Measurements from ENCODE around the gene CHID1. TPM values are rescaled to one million over a fixed set of nuclear protein-coding genes. Genes with fewer than 3 reads are reported as not detected.

The CHID1 gene
- total and polyA plus RNA-seq, 4 donors: 41.7 to 92.2 (median 48.8) TPM

DNA sequence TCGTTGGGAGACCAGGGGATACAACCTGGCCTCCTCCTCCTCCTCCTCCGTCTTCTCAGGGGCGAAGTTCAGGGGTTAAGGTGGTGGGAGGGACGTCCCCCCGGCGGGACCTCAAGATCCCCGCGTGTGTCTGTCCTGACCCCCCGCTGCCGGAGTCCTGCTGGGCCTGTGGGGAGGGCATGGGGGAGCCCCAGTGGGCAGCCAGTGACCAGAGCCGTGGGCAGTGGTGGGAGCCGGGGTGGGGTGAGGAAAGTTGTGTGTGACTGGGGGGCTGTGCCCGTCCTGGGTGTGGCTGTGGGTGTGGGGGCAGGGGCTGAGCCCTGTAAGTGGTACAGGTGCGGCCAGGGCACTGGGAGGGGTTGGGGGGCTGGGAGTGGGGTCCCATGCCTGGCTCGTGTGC, 57.8 kb downstream of the CHID1 start:
- H3K4me3 ChIP-seq: no peak overlapping the region
- no peak for TF ChIP-seq CTCF (IDR thresholded peaks at IDR 0.05; ENCODE audit: control extremely low read depth, extremely low read depth)
- WGBS, 2 donors: 89 to 92% methylated on average over 15 of the region's 15 CpGs
- H3K27ac ChIP-seq (ENCODE audit: low read depth in 1 of 2, low read length in 1 of 2): no peak overlapping the region
- H3K9me3 ChIP-seq (ENCODE audit: control insufficient read depth in 4 of 4, insufficient read depth in 3 of 4, low read length in 3 of 4): no peaks in the 10 kb centered on the region
- no peak for ATAC-seq (ENCODE audit: insufficient read depth, low FRiP score)
- H3K4me1 ChIP-seq (ENCODE audit: control insufficient read depth in 5 of 5, insufficient read depth in 5 of 5, low read length in 5 of 5): peaks cover 0 to 33% (median 8%) of the 10 kb centered on the region in 5 donors
- no peak for DNase-seq
- H3K27me3 ChIP-seq (ENCODE audit: control insufficient read depth in 3 of 3, insufficient read depth in 3 of 3, low read length in 2 of 3): no peaks in the 10 kb centered on the region
- H3K9ac ChIP-seq (ENCODE audit: insufficient read depth in 1 of 2, low read length in 2 of 2): no peak overlapping the region
- peaks cover 0 to 35% (median 0%) of the 10 kb centered on the region in 4 donors for H3K36me3 ChIP-seq (ENCODE audit: control insufficient read depth in 4 of 4, insufficient read depth in 4 of 4, low read length in 4 of 4)

DNA sequence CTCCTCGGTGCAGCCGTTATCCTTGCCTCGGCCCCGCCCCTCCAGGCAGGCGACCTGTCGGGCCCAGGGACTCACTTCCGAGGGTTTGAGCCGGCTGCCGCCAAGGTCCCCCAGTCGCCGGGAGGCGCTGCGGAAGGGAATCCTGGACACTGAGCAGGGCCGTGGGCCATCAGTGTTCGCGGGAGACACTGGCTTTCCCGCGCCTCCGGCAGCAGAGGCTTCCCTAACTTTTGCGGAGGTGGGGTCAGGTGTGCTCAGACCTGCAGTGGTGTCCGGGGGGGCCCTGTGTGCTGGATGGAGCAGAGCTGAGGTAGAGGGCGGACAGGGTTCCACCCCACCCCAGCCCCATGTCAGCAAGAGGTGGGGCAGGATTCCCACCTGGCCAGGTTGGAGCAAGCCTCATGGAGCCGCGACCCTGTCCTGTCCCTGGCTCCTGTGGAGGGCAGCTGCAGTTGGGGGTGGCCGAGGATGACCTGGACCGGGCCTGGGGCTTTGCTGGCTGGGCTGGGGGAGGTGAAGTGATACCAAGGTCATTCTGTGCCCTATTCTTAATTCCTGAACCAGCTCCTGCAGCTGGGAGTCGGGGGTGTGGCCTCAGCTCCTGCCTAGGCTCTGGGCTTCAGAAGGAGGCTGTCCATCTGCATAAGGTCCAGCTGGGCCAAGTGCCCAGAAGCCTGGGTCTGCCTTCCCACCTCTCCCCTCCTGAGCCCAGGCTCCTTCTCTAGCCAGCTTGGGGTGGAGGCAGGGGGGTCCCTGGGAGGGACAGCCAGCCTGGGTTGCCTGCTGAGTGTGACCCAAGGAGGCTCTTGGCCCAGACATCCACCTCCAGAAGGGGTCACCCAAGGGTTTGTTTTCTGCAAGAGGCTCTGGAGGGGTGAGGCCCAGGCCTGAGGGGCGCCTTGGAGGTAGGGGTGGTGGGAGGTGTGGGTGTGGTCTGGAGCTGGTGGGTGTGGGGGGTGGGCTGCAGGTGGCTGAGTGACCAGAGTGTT, 59.5 kb downstream of the CHID1 start:
- Histone ChIP-seq H3K4me1 (ENCODE audit: control insufficient read depth in 5 of 5, insufficient read depth in 5 of 5, low read length in 5 of 5) (peaks cover 0 to 36% (median 16%) of the 10 kb centered on the region in 5 donors), H3K4me3 (no peak overlapping the region)
- no peak for ATAC-seq (ENCODE audit: insufficient read depth, low FRiP score)

GRCh38 chr11:849951-850774, 60.4 kb downstream of the CHID1 start:
- no peak for TF ChIP-seq CTCF (IDR thresholded peaks at IDR 0.05; ENCODE audit: control extremely low read depth, extremely low read depth)
- 37 to 40% methylated on average over 91 to 97 of the region's 97 CpGs for WGBS, 2 donors
- ATAC-seq (ENCODE audit: insufficient read depth, low FRiP score): no peak
- Histone ChIP-seq H3K4me3 (no peak overlapping the region), H3K9ac (ENCODE audit: insufficient read depth in 1 of 2, low read length in 2 of 2) (no peak overlapping the region), H3K27ac (ENCODE audit: low read depth in 1 of 2, low read length in 1 of 2) (no peak overlapping the region), H3K4me1 (ENCODE audit: control insufficient read depth in 5 of 5, insufficient read depth in 5 of 5, low read length in 5 of 5) (peaks cover 0 to 45% (median 25%) of the 10 kb centered on the region in 5 donors), H3K27me3 (ENCODE audit: control insufficient read depth in 3 of 3, insufficient read depth in 3 of 3, low read length in 2 of 3) (no peaks in the 10 kb centered on the region), H3K9me3 (ENCODE audit: control insufficient read depth in 4 of 4, insufficient read depth in 3 of 4, low read length in 3 of 4) (no peaks in the 10 kb centered on the region), H3K36me3 (ENCODE audit: control insufficient read depth in 4 of 4, insufficient read depth in 4 of 4, low read length in 4 of 4) (peaks cover 0 to 31% (median 0%) of the 10 kb centered on the region in 4 donors)
- DNase-seq: no peak

More for the DNA sequence above, 59.5 kb downstream of the CHID1 start:
- Histone ChIP-seq H3K27me3 (ENCODE audit: control insufficient read depth in 3 of 3, insufficient read depth in 3 of 3, low read length in 2 of 3) (no peaks in the 10 kb centered on the region), H3K36me3 (ENCODE audit: control insufficient read depth in 4 of 4, insufficient read depth in 4 of 4, low read length in 4 of 4) (peaks cover 0 to 38% (median 0%) of the 10 kb centered on the region in 4 donors), H3K27ac (ENCODE audit: low read depth in 1 of 2, low read length in 1 of 2) (no peak overlapping the region), H3K9ac (ENCODE audit: insufficient read depth in 1 of 2, low read length in 2 of 2) (no peak overlapping the region), H3K9me3 (ENCODE audit: control insufficient read depth in 4 of 4, insufficient read depth in 3 of 4, low read length in 3 of 4) (no peaks in the 10 kb centered on the region)
- WGBS, 2 donors: 85 to 88% methylated on average over 28 of the region's 28 CpGs
- no peak for DNase-seq
- TF ChIP-seq CTCF (IDR thresholded peaks at IDR 0.05; ENCODE audit: control extremely low read depth, extremely low read depth): no peak
